22Rv1 (cell line): Measurements from ENCODE around the gene SEZ6.
A peak's percentile ranks its signal among the peaks of the same experiment; 100 is the strongest.

ENCODE experiments used
- H3K27ac ChIP-seq: fragments of 450-650 bp; 2 replicates; pipeline ENCODE4 v1.5.1; 2017
- CTCF ChIP-seq: fragments of 450-650 bp; IDR thresholded peaks from 2 replicates; pipeline ENCODE4 v1.5.1; 2017; ENCODE audit warnings: mild to moderate bottlenecking
- ZFX ChIP-seq: fragments of 450-650 bp; IDR thresholded peaks from 2 replicates; pipeline ENCODE4 v1.6.1; 2017; ENCODE audit warnings: antibody characterized with exemption, borderline replicate concordance

The SEZ6 gene

GRCh38 chr17:29000973-29001372 is 4.9 kb downstream of the SEZ6 start:
- no peak overlapping the region for H3K27ac ChIP-seq
- TF ChIP-seq ZFX (no peak), CTCF (no peak)

- TF ChIP-seq CTCF: no peak
- TF ChIP-seq ZFX: no peak
- H3K27ac ChIP-seq: no peak overlapping the region
These were observed 6.6 kb downstream of the SEZ6 start for GRCh38 chr17:28999206-28999605.

- no peak for TF ChIP-seq CTCF
- TF ChIP-seq ZFX: no peak
- no peak overlapping the region for H3K27ac ChIP-seq
These were observed 8.0 kb downstream of the SEZ6 start for GRCh38 chr17:28997806-28998205.

GRCh38 chr17:28996554-28997096 is 9.2 kb downstream of the SEZ6 start:
- TF ChIP-seq ZFX: no peak
- TF ChIP-seq CTCF: no peak
- no peak overlapping the region for H3K27ac ChIP-seq

- no peak overlapping the region for H3K27ac ChIP-seq
- TF ChIP-seq ZFX (no peak), CTCF (no peak)
These were observed 12.0 kb downstream of the SEZ6 start for GRCh38 chr17:28993645-28994426.

GRCh38 chr17:28992625-28993600 is 12.9 kb downstream of the SEZ6 start:
- H3K27ac ChIP-seq: no peak overlapping the region
- no peak for TF ChIP-seq CTCF
- TF ChIP-seq ZFX: no peak

GRCh38 chr17:28992185-28992584 is 13.6 kb downstream of the SEZ6 start:
- H3K27ac ChIP-seq: peak overlapping the region; percentile 32; the same call in 1 of the 2 replicates
- TF ChIP-seq CTCF (no peak), ZFX (no peak)
